GM19240 (cell line): Measurements from ENCODE around the gene KIAA1958.

Source experiments
- DNase-seq: peaks from one replicate; pipeline ENCODE4 v3.0.0; 2011; ENCODE audit warnings: low spot score; ENCODE audit not compliant: insufficient read length

KIAA1958 gene

GRCh38 chr9:112486221-112487007 lies at the start of gene KIAA1958:
Gene KIAA1958, plus strand, starts transcription at chr9:112486827. Its CDS starts 87,254 bp downstream, at chr9:112574081.
- DNase-seq, result peak; percentile 87

- no peak for DNase-seq
These were observed 49.2 kb upstream of the KIAA1958 start for GRCh38 chr9:112437406-112437805.

GRCh38 chr9:112439171-112439570 lies 47.5 kb upstream of the KIAA1958 start:
- no peak for DNase-seq

GRCh38 chr9:112439825-112440224 lies 46.8 kb upstream of the KIAA1958 start:
- no peak for DNase-seq

- DNase-seq, result no peak
These were observed 43.4 kb upstream of the KIAA1958 start for GRCh38 chr9:112443200-112443599.

- DNase-seq, result no peak
These were observed 43.0 kb upstream of the KIAA1958 start for GRCh38 chr9:112443636-112444035.

GRCh38 chr9:112445196-112445595 lies 41.4 kb upstream of the KIAA1958 start:
- DNase-seq, result no peak

GRCh38 chr9:112446080-112446479 lies 40.5 kb upstream of the KIAA1958 start:
- DNase-seq, result no peak

- DNase-seq, result no peak
These were observed 40.1 kb upstream of the KIAA1958 start for GRCh38 chr9:112446526-112446925.

GRCh38 chr9:112447283-112447761 lies 39.3 kb upstream of the KIAA1958 start:
- DNase-seq, result no peak

- no peak for DNase-seq
These were observed 23.8 kb upstream of the KIAA1958 start for GRCh38 chr9:112462855-112463254.

GRCh38 chr9:112465352-112465751 lies 21.3 kb upstream of the KIAA1958 start:
- no peak for DNase-seq

- no peak for DNase-seq
These were observed 13.6 kb upstream of the KIAA1958 start for GRCh38 chr9:112472996-112473395.

GRCh38 chr9:112473986-112474385 lies 12.6 kb upstream of the KIAA1958 start:
- no peak for DNase-seq

GRCh38 chr9:112475318-112475717 lies 11.3 kb upstream of the KIAA1958 start:
- DNase-seq, result no peak

- DNase-seq, result no peak
These were observed 9.3 kb upstream of the KIAA1958 start for GRCh38 chr9:112477330-112477729.

- no peak for DNase-seq
These were observed 7.4 kb upstream of the KIAA1958 start for GRCh38 chr9:112479221-112479620.

- no peak for DNase-seq
These were observed 2.0 kb upstream of the KIAA1958 start for GRCh38 chr9:112484607-112485006.

GRCh38 chr9:112485574-112485973 lies 1.1 kb upstream of the KIAA1958 start:
- no peak for DNase-seq

GRCh38 chr9:112487008-112487798 lies 576 bp downstream of the KIAA1958 start:
- DNase-seq, result peak; percentile 48

GRCh38 chr9:112487799-112488340 lies 1.2 kb downstream of the KIAA1958 start:
- DNase-seq, result no peak

- DNase-seq, result no peak
These were observed 2.5 kb downstream of the KIAA1958 start for GRCh38 chr9:112489039-112489546.
